ENCODE measurements around the gene GPR151.
"Not testable (repeated sequence)": the region's sequence is repeated elsewhere in the genome, so short reads cannot be mapped to it uniquely, and the experiment has no call there.

The GPR151 gene

DNA sequence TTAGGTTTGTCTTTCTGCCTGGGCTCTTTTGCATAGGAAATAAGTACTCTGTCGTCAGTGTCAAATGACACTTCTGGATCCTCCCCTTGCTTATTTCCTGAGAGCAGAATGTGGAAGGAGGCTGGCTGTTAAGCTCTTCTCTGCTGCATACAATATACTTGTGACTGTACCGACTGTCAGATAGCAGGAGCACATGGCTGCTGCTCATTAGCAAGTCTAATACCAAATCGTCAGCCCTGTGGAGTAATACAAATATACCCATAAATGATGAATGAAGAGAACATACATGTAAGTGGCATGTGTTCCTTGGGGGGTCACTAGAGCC, at the start of gene GPR151:
Gene GPR151, minus strand, starts transcription at position 40 of the 325 bp plus-strand sequence. CDS start 77 bp downstream, outside the sequence.
- peak; percentile 9 for DNase-seq

GRCh38 chr5:146564007-146564762, 48.2 kb upstream of the GPR151 start:
- no peak for DNase-seq

- DNase-seq = no peak
Measured at GRCh38 chr5:146562461-146562860, 46.5 kb upstream of the GPR151 start.

DNA sequence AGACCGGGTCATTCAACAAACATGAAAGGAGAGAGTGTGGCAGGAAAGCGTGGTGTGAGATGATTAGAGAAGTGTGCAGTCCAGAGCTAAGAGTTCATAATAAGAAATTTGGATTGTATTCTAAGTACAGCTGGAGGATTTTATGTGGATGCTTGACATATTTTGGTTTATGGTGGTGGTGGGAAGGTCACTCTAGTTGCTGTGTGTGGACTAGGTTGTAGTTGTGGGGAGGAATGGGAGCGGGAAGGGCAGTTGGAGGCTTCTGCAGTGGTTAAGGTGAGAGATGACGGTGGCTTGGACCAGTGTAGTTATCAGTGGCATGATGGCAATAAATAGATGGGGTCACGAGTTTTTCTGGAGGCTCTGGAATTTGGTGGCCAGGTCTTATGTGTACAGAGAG, 45.7 kb upstream of the GPR151 start:
- no peak for DNase-seq

GRCh38 chr5:146560205-146560812, 44.3 kb upstream of the GPR151 start:
- no peak for DNase-seq

DNA sequence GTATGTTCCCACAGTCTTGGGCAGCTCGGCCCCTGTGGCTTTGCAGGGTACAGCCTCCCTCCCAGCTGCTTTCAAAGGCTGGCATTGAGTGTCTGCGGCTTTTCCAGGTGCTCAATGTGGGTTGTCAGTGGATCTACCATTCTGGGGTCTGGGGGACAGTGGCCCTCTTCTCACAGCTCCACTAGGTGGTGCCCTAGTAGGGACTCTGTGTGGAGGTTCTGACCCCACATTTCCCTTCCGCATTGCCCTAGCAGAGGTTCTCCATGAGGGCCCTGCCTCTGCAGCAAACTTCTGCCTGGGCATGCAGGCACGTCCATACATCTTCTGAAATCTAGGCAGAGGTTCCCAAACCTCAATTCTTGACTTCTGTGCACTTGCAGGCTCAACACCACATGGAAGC, 40.9 kb upstream of the GPR151 start:
- not testable (repeated sequence) for DNase-seq

DNA sequence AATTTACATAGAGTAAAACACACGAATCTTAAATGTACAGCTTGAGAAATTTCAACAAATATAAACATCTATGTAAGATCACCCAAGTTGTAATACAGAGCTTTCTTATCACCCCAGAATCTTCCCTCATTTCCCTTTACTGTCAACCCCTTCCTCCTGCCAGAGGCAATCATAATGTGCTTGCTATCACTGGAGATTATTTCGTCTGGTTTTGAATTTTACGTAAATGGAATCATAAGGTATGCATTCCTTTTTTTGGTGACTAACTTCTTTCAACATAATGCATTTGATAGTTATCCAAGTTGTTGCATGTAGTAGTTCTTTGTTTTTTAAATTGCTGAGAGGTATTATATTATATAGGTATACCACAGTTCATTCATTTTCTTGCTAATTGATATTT, 37.5 kb upstream of the GPR151 start:
- no peak for DNase-seq

GRCh38 chr5:146549615-146550014, 33.6 kb upstream of the GPR151 start:
- no peak for DNase-seq

DNA sequence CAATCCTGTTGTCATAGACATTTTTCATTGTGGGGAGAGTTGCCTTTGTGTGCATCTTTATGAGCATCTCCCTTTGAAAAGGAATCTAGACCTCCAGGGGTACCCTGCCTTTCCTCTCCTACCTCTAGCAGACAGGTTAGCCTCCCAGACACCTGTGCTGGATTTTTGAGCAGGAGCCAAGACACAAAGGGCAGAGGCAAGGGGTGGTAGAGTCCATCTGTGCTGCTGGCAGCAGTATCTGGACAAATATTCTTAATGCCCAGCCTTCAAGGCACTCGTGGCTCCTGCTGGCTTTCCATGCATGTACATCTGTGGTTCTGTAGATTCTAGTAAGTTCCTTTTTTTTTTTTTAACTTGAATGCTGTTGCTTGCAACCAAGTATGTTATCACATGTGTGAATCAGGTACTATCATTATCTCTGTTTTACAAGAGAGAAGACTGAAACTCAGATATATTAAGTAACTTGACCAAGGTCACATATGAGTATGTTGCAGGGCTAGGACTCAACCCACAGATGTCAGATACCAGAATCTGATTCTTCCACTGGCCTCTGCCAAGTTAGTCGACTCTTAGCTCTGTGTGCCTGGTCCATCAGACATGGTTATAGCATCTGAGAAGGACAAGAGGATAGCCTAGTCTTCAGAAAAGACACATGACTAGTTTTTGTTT, 32.9 kb upstream of the GPR151 start:
- no peak for DNase-seq

GRCh38 chr5:146544232-146544631, 28.2 kb upstream of the GPR151 start:
- no peak for DNase-seq

- peak; percentile 13 for DNase-seq
Measured at GRCh38 chr5:146541958-146542849, 26.2 kb upstream of the GPR151 start.

GRCh38 chr5:146540414-146540813, 24.4 kb upstream of the GPR151 start:
- DNase-seq = no peak

DNA sequence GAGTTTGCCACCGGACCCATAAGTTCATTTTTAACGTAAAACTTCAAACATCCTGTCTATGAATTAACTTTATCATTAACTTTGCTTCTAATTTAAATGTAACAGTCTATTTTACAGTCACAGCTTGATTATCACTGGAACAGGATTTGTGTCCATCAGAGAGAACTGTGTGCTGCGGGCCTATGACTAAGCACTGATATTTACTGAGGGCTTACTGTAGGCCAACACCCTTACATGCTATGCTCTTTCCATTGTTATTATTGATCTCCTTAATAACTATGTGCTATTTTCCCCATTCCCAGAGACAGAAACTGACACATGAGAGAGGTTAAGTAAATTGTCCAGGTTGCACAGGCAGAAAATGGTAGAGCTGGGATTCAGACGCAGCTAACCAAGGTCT, 24.0 kb upstream of the GPR151 start:
- DNase-seq = no peak

- no peak for DNase-seq
Measured at GRCh38 chr5:146538432-146538831, 22.4 kb upstream of the GPR151 start.

DNA sequence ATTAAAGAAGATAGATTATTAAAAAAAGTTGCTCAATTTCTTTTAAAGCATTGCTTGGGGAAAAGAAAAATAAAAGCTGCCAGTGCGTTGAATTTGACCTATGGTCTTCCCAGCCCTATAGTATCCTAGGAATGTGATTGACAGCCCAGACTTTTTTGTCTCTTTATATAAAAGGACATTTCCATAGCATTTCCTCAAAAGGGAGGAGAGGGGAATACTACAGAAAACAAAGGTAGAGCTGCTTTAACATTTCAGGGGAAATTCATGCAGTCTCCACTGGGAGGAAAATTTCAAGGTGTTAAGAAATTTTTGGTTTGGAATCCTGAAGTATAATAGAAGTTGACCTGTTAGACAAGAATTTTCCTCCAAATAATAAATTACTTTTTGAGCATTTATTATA, 17.9 kb upstream of the GPR151 start:
- DNase-seq = no peak

- DNase-seq = peak; percentile 17
Measured at GRCh38 chr5:146533260-146533857, 17.4 kb upstream of the GPR151 start.

- no peak for DNase-seq
Measured at GRCh38 chr5:146529984-146530383, 14.0 kb upstream of the GPR151 start.

- no peak for DNase-seq
Measured at GRCh38 chr5:146528236-146528635, 12.2 kb upstream of the GPR151 start.

DNA sequence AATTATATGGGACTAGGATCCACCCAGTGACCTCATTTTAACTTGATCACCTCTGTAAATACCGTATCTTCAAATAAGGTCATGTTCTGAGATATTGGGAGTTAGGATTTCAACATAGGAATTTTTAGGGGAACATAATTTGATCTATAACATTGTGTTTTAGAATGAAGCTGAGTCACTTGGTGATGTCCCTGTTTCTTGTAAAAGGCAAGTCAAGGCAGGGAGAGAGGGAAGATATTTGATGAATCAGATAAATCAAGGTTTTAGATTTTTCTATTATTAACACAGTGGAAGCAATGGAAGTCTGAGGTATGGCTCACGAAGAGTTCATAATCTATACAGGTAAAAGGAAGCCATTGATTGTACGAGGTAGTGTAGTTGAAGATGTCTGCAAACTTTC, 11.8 kb upstream of the GPR151 start:
- DNase-seq = no peak

DNA sequence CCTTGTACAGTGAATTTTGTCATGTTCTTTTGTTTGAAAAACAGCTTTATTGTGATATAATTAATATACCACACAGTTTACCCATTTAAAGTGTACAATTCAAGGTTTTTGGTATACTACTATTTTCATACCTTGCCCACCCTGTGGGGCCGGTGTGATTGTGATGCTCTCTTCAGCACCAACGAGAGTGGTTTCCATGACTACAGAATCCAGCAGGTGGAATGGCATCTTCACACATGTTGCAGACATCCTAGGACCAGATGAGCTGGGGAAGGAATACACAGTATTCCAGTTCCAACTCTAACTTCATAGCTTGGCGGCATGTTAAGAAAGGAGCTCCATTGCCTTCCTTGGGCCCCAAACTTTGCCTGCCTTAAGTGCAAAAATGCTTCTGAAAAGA, 7.7 kb upstream of the GPR151 start:
- no peak for DNase-seq

- DNase-seq = no peak
Measured at GRCh38 chr5:146521403-146522106, 5.6 kb upstream of the GPR151 start.

- DNase-seq = no peak
Measured at GRCh38 chr5:146520731-146521130, 4.7 kb upstream of the GPR151 start.

Measured in NCI-H526 treated with DMSO at 0.1 percent for 48 hours (cell line).